Urinary bladder (tissue), 4 donors: ENCODE results near the gene FLCN. TPM values are rescaled to one million over a fixed set of nuclear protein-coding genes. Genes with fewer than 3 reads are reported as not detected.
"Not testable (repeated sequence)": the region's sequence is repeated elsewhere in the genome, so short reads cannot be mapped to it uniquely, and the experiment has no call there.

Source experiments
- DNase-seq: peaks from one replicate; pipeline ENCODE4 v3.0.0-alpha.2; 2015; ENCODE audit errors: extremely low spot score
- H3K27ac ChIP-seq: one replicate; pipeline ENCODE4 v1.5.1; 2013; ENCODE audit warnings: low read depth, mild to moderate bottlenecking, moderate library complexity
- H3K36me3 ChIP-seq: one replicate; pipeline ENCODE4 v1.6.1; 2013; ENCODE audit warnings: mild to moderate bottlenecking, moderate library complexity; ENCODE audit not compliant: insufficient read depth
- H3K4me1 ChIP-seq: one replicate; pipeline ENCODE4 v1.6.1; 2013; ENCODE audit warnings: mild to moderate bottlenecking, moderate library complexity; ENCODE audit not compliant: insufficient read depth
- H3K4me3 ChIP-seq: one replicate; pipeline ENCODE4 v1.5.1; 2013; ENCODE audit warnings: low read depth, low read length
- WGBS: extraction: QIAGEN DNeasy Blood & Tissue Kit; methylation state at CpG from one replicate; pipeline ENCODE4 v1.1.7; 2013; 5-methylcytosine and 5-hydroxymethylcytosine counted together
- polyA plus RNA-seq: library from polyadenylated mRNA; stranded (reverse); fragments of 200-250 nt; gene quantifications from one replicate; pipeline ENCODE4 v1.2.3, GENCODE V29; 2013
- total RNA-seq: library from RNA; depleted of rRNA; stranded (reverse); fragments of >200 nt; gene quantifications from one replicate; pipeline ENCODE4 v1.2.3, GENCODE V29; 2014
- donor health status: healthy with polysubstance abuse.
- donor health status: healthy.

FLCN gene
- total and polyA plus RNA-seq, 2 donors = 31.3 to 35.9 TPM

DNA sequence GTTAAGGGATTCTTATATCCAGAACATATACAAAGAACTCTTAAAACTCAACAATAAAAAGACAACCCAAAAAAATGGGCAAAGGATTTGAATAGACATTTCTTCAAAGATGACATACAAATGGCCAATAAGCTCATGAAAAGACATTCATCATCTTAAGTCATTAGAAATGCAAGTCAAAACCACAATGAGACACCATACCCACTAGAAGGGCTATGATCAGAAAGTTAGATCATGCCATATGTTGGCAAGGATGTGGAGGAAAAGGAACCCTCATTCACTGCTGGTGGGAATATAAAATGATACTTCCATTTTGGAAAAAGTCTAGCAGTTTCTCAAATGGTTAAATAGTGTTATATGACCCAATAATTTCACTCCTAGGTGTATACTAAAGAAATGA is 40.2 kb downstream of the FLCN start:
- no peaks in the 10 kb centered on the region for H3K4me1 ChIP-seq
- no peak for DNase-seq

DNA sequence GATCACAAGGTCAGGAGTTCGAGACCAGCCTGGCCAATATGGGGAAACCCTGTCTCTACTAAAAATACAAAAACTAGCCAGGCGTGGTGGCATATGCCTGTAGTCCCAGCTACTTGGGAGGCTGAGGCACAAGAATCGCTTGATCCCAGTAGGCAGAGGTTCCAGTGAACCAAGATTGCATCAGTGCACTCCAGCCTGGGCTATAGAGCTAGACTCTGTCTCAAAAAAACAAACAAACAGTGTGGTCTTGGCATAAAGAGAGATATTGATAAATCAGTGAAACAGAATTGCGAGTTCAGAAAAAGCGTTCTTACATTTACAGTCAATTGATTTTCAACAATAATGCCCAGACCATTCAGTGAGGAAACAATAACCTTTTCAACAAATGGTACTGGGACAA is 41.5 kb downstream of the FLCN start:
- H3K4me1 ChIP-seq, H3K4me3 ChIP-seq, H3K36me3 ChIP-seq, DNase-seq, H3K27ac ChIP-seq: not testable (repeated sequence)
- 94% methylated on average over 5 of the region's 5 CpGs for WGBS

More for the DNA sequence above, 40.2 kb downstream of the FLCN start:
- H3K27ac ChIP-seq = no peak overlapping the region
- no peak overlapping the region for H3K4me3 ChIP-seq
- no peaks in the 10 kb centered on the region for H3K36me3 ChIP-seq

DNA sequence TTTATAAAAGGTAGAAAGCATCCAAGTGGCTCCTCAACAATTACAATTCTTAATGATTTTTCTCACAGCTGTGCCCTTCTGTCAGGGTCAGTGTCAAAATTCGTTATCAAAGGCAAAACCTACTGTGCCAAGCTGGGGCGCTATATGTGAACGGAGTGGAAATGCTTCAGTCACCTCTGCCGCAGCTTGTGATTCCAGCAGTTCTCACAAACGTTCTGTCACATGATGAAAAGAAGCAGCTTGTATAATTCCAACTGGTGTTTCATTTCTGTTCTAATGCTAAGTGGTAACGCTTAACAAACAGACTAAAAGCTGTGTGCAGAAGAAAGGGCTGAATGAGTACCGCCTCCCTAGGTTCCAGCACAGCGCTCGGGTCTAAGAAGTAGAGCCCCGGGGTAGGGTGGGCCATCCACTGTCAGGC is 45.0 kb downstream of the FLCN start:
- Histone ChIP-seq H3K4me3 (no peak overlapping the region), H3K36me3 (no peaks in the 10 kb centered on the region), H3K27ac (no peak overlapping the region), H3K4me1 (no peaks in the 10 kb centered on the region)
- WGBS = 28% methylated on average over 10 of the region's 10 CpGs
- DNase-seq = no peak

DNA sequence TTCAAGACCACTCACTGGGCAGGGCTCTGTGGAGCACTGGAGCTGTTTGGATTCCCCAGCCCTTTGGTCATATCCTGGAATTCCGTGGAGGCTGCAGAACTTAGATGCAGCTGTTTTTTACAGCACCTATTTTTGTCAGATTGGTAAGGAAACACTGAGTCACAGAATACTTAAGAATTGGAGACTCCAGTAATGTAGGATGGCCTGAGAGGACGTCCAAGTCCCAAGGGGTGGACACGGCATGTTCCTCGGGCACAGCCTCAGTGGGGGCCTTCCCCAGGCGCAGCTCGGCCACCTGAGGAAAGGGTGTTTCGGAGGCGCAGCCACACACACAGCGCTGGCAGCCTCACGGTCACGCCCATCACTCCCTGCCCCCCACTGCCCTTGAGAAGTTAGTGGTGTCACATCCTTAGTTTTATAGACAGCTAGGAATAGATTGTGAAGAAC is 45.6 kb downstream of the FLCN start:
- DNase-seq = no peak
- Histone ChIP-seq H3K36me3 (no peaks in the 10 kb centered on the region), H3K4me1 (no peaks in the 10 kb centered on the region), H3K4me3 (no peak overlapping the region), H3K27ac (no peak overlapping the region)
- WGBS = 30% methylated on average over 11 of the region's 11 CpGs

DNA sequence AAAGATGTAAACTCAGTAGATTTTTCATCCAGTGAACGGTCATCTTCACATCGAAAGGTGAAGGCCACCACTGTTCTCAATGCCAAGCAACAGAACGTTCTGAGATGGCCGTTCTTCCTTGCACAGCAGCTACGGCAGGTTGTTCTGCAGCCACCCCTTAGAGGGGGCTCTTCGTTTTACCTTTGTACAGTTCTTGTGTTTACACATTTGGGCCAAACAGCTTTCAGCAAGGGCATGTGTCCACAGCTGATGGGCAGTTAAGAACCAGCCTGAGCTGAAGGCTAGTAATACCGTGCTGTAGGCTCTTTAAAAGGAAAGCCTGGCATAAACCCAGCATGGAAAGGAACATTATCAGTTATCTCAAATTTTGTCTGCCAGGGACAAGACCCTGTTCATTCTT is 46.8 kb downstream of the FLCN start:
- Histone ChIP-seq H3K4me1 (no peaks in the 10 kb centered on the region), H3K36me3 (no peaks in the 10 kb centered on the region), H3K27ac (no peak overlapping the region), H3K4me3 (no peak overlapping the region)
- WGBS = 48% methylated on average over 7 of the region's 7 CpGs
- no peak for DNase-seq

DNA sequence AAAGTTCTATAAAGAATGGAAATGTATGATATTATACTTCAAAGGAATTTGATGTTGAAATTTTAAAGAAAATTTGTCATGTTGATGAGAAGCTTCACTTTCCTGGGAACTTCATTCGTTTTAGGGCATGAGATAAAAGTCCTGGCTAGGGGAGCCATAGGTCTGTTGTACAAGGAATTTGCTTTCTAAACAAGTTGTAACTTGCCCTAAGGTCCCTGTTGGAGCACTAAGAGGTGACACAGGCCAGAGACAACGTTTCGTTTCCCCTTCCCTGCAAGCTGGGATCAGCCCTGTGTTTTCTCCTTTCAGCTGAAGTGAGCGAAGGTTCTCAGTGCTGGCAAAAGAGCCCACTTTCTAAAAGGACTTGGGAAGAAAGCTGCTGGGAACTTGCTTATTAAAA is 47.4 kb downstream of the FLCN start:
- Histone ChIP-seq H3K36me3 (no peaks in the 10 kb centered on the region), H3K4me1 (no peaks in the 10 kb centered on the region), H3K4me3 (no peak overlapping the region), H3K27ac (no peak overlapping the region)
- DNase-seq = no peak
- 32% methylated on average over 4 of the region's 4 CpGs for WGBS

DNA sequence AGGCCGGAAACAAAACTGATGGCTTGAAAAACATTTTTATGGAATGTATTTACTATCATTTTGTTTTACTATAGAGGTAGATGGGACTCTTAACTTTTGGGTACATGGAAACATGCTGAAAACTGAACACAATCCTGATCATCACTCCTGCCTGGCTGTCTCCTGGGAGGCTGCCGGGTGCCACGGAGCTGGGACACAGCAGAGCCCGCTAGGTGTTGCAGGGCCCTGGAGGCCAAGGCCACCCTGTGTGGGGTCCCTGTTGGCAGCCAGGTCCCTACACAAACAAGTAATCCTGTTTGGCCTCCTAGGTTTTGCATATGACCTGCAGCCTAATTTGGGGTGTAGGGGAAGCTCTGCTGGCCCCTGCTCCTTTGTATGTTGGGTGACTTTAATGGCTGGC is 48.4 kb downstream of the FLCN start:
- Histone ChIP-seq H3K27ac (no peak overlapping the region), H3K4me3 (no peak overlapping the region), H3K36me3 (no peaks in the 10 kb centered on the region), H3K4me1 (no peaks in the 10 kb centered on the region)
- DNase-seq = no peak
- whole genome bisulfite sequencing = 94% methylated on average over 4 of the region's 4 CpGs

DNA sequence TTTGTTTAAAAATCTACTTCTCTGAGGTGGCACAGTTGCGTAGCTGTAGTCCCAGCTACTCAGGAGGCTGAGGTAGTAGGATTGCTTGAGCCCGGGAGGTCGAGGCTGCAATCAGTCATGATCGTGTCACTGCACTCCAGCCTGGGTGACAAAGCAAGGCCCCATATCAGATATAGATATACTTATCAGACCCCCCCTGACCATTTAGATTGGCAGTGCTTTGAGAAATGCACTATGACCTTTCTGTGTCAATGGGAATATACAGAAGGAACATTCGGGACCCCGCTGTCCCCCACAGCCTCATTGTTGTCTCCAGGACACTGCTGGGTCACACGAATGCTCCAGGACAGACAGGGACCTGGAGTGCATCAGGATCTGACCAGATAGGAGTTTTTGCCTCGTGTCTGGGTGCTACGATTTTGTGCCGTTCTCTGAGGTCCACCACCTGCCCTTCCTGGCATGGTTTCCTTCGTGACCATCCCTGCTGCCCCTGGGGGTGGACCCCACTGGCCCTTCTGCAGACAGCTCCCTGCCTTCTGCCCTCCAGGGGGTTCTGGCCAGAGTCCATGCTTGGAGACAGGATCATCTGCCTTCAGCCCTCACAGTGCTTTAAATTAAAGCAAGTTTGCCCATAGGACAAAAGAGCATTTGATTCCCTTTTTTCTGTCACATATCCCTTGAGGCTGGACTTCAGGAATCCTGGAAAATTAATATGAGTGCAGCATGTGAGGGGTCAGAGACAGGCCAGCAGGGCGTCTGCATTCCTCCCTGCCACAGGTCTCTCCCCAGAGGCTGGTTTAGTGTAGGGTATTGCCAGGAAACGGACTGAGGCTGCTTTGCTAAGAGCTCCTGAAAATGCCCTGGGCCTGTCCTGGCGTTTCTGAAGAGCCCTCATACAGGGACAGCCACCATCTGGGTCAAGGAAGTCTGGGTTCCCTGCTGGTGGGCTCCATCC is 50.1 kb downstream of the FLCN start:
- H3K36me3 ChIP-seq = no peaks in the 10 kb centered on the region
- DNase-seq = no peak
- H3K27ac ChIP-seq = no peak overlapping the region
- WGBS = 72% methylated on average over 14 of the region's 14 CpGs
- no peaks in the 10 kb centered on the region for H3K4me1 ChIP-seq
- no peak overlapping the region for H3K4me3 ChIP-seq

DNA sequence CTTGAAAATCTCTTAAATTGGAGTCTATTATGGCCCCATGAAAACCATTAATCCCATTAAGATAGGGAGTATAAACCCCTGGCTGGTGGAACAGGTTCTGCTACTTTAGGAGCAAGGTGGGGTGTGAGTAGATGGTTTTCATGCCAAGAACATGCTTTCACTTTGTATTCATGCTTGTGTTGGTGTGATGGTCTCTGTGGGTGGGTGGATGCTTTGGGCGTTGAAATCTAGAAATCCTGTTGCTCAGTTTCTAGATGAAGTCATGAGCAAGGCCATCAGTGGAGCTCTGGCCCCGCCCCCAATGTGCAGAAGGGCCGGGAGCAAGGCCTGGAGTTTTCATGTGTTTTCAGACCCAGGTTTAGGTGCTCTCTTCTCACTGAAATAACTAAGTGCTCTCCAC is 50.9 kb downstream of the FLCN start:
- Histone ChIP-seq H3K36me3 (no peaks in the 10 kb centered on the region), H3K27ac (no peak overlapping the region), H3K4me3 (no peak overlapping the region), H3K4me1 (no peaks in the 10 kb centered on the region)
- WGBS = 55% methylated on average over 3 of the region's 3 CpGs
- peak; percentile 48 for DNase-seq

DNA sequence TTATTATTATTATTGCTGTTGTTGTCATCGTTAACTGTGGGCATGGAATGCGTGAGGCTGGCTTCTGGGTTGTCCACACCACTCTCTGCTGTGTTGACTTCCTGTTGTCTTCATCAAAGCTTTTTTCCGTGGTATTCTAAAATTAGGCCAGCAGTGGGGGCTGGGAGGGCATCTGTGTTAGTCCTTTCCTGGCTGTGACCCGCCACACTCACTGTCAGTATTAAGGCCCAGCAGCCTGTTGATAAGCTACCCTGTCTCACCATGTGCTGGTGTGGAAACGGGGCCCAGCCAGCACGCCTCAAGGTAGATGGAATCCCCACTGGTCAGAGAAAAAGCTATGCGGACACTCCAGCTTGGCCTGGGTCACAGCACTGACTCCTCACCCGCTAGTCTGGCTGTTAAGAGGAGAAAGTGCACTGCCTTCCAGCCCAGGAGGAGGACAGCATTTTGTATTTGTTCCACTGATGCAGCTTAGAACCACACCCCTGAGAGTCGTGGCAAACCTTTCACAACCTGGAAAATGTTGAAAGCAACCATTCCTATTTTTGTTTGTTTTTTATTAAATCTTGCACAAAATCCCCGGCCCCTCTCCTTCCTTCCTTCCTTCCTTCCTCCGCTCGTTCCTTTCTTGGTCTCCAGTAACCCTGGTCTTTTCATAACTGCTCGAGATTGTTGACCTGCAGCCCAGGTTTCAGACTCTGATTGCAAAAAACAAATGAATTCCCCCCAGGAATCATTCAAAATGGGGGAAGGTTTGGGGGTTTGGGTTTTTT is 51.8 kb downstream of the FLCN start:
- DNase-seq, H3K4me3 ChIP-seq, H3K36me3 ChIP-seq, H3K4me1 ChIP-seq, H3K27ac ChIP-seq: not testable (repeated sequence)
- 72% methylated on average over 13 of the region's 13 CpGs for WGBS

DNA sequence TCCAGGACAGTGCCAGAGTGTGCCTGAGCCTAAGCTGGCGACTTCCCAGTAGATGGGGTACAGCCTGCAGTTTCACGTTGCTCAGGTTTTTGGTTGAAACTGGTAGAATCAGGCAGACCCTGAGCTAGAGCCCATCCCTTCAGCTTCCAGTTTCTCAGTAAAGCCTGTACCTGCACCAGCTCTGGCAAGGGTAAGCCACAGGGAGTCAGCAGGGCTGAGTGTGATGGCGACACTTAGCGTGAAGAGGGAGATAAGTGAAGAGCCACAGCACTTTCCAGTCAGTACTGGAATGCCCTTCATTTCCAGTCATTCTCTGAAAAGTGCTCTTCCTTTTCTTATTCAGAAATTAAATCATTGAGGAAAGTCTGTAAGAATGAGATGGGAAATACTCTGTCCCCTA is 53.2 kb downstream of the FLCN start:
- WGBS = 89% methylated on average over 4 of the region's 4 CpGs
- no peaks in the 10 kb centered on the region for H3K4me1 ChIP-seq
- no peaks in the 10 kb centered on the region for H3K36me3 ChIP-seq

DNA sequence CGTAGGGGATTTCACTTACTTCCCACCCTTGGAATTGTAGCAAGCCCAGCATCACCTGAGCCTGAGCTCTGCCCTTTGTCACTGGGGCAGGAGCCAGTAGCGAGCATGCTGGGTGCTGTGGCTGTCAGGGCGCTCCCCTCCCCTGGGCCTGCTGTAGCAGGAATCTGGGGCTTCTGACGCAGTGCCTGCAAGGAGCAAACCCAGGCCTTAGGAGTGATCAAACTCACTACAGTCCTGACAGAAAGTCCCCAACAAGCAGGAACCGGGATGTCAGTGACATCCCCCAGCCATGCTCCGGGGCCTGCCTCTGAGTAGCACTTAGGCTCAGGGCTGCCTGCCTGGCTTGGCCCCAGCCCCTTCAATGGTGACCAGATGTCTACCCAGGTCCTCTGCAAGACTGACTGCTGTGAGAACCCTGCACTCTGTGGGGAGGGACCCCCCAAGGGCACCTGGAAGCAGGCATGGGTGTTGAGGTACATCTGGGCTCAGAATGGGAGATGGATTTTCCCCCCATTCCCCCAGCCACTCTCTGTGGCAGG is 54.3 kb downstream of the FLCN start:
- no peak overlapping the region for H3K4me3 ChIP-seq
- WGBS = 88% methylated on average over 6 of the region's 6 CpGs
- H3K4me1 ChIP-seq = no peaks in the 10 kb centered on the region
- no peak for DNase-seq
- H3K27ac ChIP-seq = no peak overlapping the region
- no peaks in the 10 kb centered on the region for H3K36me3 ChIP-seq

More for the DNA sequence above, 53.2 kb downstream of the FLCN start:
- Histone ChIP-seq H3K4me3 (no peak overlapping the region), H3K27ac (no peak overlapping the region)
- DNase-seq = no peak

DNA sequence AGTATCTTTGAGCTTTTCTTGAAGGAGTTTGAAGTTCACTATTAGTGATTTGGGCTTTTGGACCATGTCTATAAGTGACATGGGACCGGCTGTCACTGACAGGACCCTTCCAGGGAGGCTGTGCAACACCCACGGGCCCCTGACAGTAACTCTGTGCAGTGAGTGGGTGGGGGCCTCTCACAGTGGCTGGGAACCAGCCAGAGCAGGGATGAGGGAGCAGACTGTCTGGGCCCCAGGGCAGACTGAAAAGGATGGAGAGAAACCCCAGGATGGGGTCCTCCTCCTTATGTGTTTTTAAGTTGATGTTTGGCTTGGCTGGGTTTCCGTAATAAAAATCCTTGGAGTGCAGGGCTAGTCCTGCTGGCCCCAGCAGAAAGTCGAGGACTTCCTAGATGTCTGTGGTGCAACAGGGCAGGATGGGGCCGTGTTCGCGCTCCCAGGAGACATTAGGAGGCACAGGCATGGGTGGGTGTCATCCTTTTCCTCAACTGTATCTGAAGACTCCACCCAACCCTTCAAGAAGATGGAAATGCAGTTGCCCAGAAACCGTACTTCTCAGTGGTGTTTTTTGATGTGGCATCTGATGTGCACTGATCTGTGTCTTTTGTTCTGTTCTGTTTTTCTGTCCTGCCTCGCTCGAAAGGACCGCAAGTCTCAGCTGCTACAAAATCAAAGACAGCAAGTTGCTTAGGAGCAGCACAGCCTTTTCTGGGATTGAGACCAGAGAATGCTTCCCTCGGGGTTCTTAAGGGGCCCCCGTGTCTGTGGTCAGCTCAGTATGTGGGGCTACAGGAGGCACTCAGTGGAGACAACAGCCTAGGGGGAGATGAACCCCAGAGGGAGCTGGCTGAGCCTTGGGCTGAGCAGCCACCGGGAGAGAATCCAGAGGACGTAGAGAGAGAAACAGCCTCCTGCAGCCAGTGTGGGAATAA is 55.0 kb downstream of the FLCN start:
- WGBS = 83% methylated on average over 15 of the region's 15 CpGs
- Histone ChIP-seq H3K4me1 (no peaks in the 10 kb centered on the region), H3K36me3 (peaks cover 3% of the 10 kb centered on the region), H3K27ac (no peak overlapping the region), H3K4me3 (no peak overlapping the region)
- no peak for DNase-seq
